Neural crest cell (in vitro differentiated cells): ENCODE results near the gene ARID5A. TPM values are rescaled to one million over a fixed set of nuclear protein-coding genes. Genes with fewer than 3 reads are reported as not detected.

Experiments
- DNase-seq: peaks from one replicate; pipeline ENCODE4 v3.0.0; 2021; ENCODE audit warnings: low read depth, mixed read lengths, low spot score
- H3K27ac Mint-ChIP-seq: one replicate; pipeline ENCODE4 v1.8.0; 2021; ENCODE audit warnings: mild to moderate bottlenecking, mixed read lengths; ENCODE audit not compliant: unreplicated experiment
- H3K27me3 Mint-ChIP-seq: 2 replicates; pipeline ENCODE4 v1.8.0; 2021; ENCODE audit warnings: low read depth, mild to moderate bottlenecking, mixed read lengths
- H3K36me3 Mint-ChIP-seq: 2 replicates; pipeline ENCODE4 v1.8.0; 2021; ENCODE audit warnings: low read depth, mild to moderate bottlenecking, mixed read lengths
- H3K4me1 Mint-ChIP-seq: 2 replicates; pipeline ENCODE4 v1.8.0; 2021; ENCODE audit warnings: mixed read lengths
- H3K4me3 Mint-ChIP-seq: one replicate; pipeline ENCODE4 v1.8.0; 2021; ENCODE audit warnings: mild to moderate bottlenecking, mixed read lengths
- H3K9me3 Mint-ChIP-seq: 2 replicates; pipeline ENCODE4 v1.8.0; 2021; ENCODE audit warnings: mixed read lengths
- CTCF ChIP-seq: fragments of 200-600 bp; sonication (generic); conservative IDR thresholded peaks from 2 replicates; pipeline ENCODE4 v1.5.0; 2021; ENCODE audit warnings: antibody characterized with exemption, mild to moderate bottlenecking
- total RNA-seq: library from RNA; stranded (reverse); gene quantifications from 2 replicates; pipeline ENCODE4 v1.2.1, GENCODE V29; 2021

Gene ARID5A
- total RNA-seq, 1 donor from 2014 or later = 12.0 TPM

- DNase-seq = no peak
- H3K36me3 Mint-ChIP-seq = no peaks in the 10 kb centered on the region
- no peaks in the 10 kb centered on the region for H3K9me3 Mint-ChIP-seq
- H3K4me1 Mint-ChIP-seq = no peaks in the 10 kb centered on the region
- no peak for TF ChIP-seq CTCF
- peaks cover 3% of the 10 kb centered on the region for H3K27me3 Mint-ChIP-seq
- H3K27ac Mint-ChIP-seq = no peak overlapping the region
- H3K4me3 Mint-ChIP-seq = no peak overlapping the region
Observed at GRCh38 chr2:96500385-96501066, 36.0 kb upstream of the ARID5A start.

GRCh38 chr2:96501471-96501874 lies 35.1 kb upstream of the ARID5A start:
- no peak for TF ChIP-seq CTCF
- no peaks in the 10 kb centered on the region for H3K9me3 Mint-ChIP-seq
- H3K27ac Mint-ChIP-seq = no peak overlapping the region
- H3K36me3 Mint-ChIP-seq = no peaks in the 10 kb centered on the region
- peaks cover 3% of the 10 kb centered on the region for H3K27me3 Mint-ChIP-seq
- H3K4me3 Mint-ChIP-seq = no peak overlapping the region
- no peak for DNase-seq
- H3K4me1 Mint-ChIP-seq = no peaks in the 10 kb centered on the region

GRCh38 chr2:96501886-96502810 lies 34.4 kb upstream of the ARID5A start:
- no peak for DNase-seq
- H3K4me3 Mint-ChIP-seq = no peak overlapping the region
- no peak for TF ChIP-seq CTCF
- H3K27me3 Mint-ChIP-seq = peaks cover 3% of the 10 kb centered on the region
- H3K27ac Mint-ChIP-seq = no peak overlapping the region
- no peaks in the 10 kb centered on the region for H3K36me3 Mint-ChIP-seq
- no peaks in the 10 kb centered on the region for H3K4me1 Mint-ChIP-seq
- no peaks in the 10 kb centered on the region for H3K9me3 Mint-ChIP-seq

- Mint-ChIP-seq H3K36me3 (no peaks in the 10 kb centered on the region), H3K4me1 (peaks cover 4% of the 10 kb centered on the region)
Observed at GRCh38 chr2:96502891-96503636, 33.5 kb upstream of the ARID5A start.

More at GRCh38 chr2:96502891-96503636, 33.5 kb upstream of the ARID5A start:
- no peak for DNase-seq
- H3K27me3 Mint-ChIP-seq = peaks cover 2% of the 10 kb centered on the region
- H3K9me3 Mint-ChIP-seq = no peaks in the 10 kb centered on the region
- no peak for TF ChIP-seq CTCF
- no peak overlapping the region for H3K27ac Mint-ChIP-seq
- H3K4me3 Mint-ChIP-seq = no peak overlapping the region
